OCI-LY1 (cell line): Measurements from ENCODE around the gene PARD6A.

ENCODE experiments used
- CTCF ChIP-seq: fragments of 200-600 bp; sonication (generic), shearing (Covaris generic); IDR thresholded peaks from 2 replicates; pipeline ENCODE4 v1.5.1; 2017; ENCODE audit warnings: mild to moderate bottlenecking, antibody characterized with exemption, low read length, moderate library complexity, mixed read lengths
- EZH2 ChIP-seq: fragments of 200-600 bp; sonication (generic), shearing (Covaris generic); IDR thresholded peaks from 2 replicates; pipeline ENCODE4 v1.8.0; 2017; ENCODE audit warnings: borderline replicate concordance, mixed run types, mild to moderate bottlenecking, antibody characterized with exemption, low read length, moderate library complexity, mixed read lengths

- TF ChIP-seq EZH2 (no peak), CTCF (no peak)
Observed at GRCh38 chr16:67709050-67709449, 48.3 kb downstream of the PARD6A start.
